SU-DHL-6 (cell line): ENCODE results near the gene SSTR5.

Source experiments
- CTCF ChIP-seq: fragments of 200-600 bp; sonication (generic); IDR thresholded peaks from one replicate; pipeline ENCODE4 v1.5.1; 2017; ENCODE audit warnings: antibody characterized with exemption, mild to moderate bottlenecking, low read length, moderate library complexity; ENCODE audit not compliant: insufficient read depth, poor library complexity, severe bottlenecking
- EZH2phosphoT487 ChIP-seq: fragments of 200-600 bp; sonication (generic), shearing (Covaris generic); conservative IDR thresholded peaks from 2 replicates; pipeline ENCODE4 v1.6.1; 2018; ENCODE audit warnings: mild to moderate bottlenecking, antibody characterized with exemption, low read length, moderate library complexity, mixed read lengths

- TF ChIP-seq CTCF = no peak
- no peak for TF ChIP-seq EZH2phosphoT487
Measured at GRCh38 chr16:1044460-1045309, 27.9 kb upstream of the SSTR5 start.
